ENCODE measurements around the gene DNAI2.

- TF ChIP-seq POLR2A (IDR thresholded peaks at IDR 0.05): no peak
- TF ChIP-seq, protein P1, sequence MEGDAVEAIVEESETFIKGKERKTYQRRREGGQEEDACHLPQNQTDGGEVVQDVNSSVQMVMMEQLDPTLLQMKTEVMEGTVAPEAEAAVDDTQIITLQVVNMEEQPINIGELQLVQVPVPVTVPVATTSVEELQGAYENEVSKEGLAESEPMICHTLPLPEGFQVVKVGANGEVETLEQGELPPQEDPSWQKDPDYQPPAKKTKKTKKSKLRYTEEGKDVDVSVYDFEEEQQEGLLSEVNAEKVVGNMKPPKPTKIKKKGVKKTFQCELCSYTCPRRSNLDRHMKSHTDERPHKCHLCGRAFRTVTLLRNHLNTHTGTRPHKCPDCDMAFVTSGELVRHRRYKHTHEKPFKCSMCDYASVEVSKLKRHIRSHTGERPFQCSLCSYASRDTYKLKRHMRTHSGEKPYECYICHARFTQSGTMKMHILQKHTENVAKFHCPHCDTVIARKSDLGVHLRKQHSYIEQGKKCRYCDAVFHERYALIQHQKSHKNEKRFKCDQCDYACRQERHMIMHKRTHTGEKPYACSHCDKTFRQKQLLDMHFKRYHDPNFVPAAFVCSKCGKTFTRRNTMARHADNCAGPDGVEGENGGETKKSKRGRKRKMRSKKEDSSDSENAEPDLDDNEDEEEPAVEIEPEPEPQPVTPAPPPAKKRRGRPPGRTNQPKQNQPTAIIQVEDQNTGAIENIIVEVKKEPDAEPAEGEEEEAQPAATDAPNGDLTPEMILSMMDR (IDR thresholded peaks at IDR 0.05): no peak
Observed at GRCh38 chr17:74270333-74270732, 3.7 kb upstream of the DNAI2 start.
